Hepatocyte (in vitro differentiated cells): ENCODE measurements around the gene UTS2.

Source experiments
- EZH2 ChIP-seq: fragments of 200-600 bp; sonication (generic); IDR thresholded peaks from 2 replicates; pipeline ENCODE4 v1.6.1; 2016; ENCODE audit warnings: antibody characterized with exemption, mild to moderate bottlenecking, borderline replicate concordance
- EZH2phosphoT487 ChIP-seq: fragments of 200-600 bp; sonication (generic); IDR thresholded peaks from one replicate; pipeline ENCODE4 v1.6.1; 2018; ENCODE audit warnings: antibody characterized with exemption, mild to moderate bottlenecking, low read depth, moderate library complexity; ENCODE audit not compliant: unreplicated experiment, severe bottlenecking
- TF ChIP-seq, protein P1 (sequence below): fragments of 200-600 bp; sonication (generic); IDR thresholded peaks from 2 replicates; pipeline ENCODE4 v1.5.1; 2016; ENCODE audit warnings: antibody characterized with exemption, mild to moderate bottlenecking; ENCODE audit not compliant: poor library complexity

DNA sequence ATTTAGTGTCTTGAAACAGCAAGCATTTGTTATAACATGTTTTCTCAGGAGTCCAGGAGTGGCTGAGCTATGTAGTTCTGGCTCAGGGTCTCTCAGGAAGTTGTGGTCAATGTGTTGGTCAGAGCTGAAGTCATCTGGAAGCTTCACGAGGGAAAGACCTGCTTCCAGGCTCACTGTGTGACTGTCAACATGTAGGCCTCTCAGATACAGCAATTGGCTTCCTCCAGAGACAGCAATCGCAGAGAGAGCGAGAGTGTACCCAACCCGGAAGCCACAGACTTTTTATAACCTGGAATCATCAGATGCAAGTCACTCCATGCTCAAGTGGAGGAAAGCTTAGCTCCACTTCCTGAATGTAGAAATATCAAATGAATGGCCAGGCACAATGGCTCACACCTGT, 46.9 kb upstream of the UTS2 start:
- TF ChIP-seq EZH2 (no peak), EZH2phosphoT487 (no peak)
- TF ChIP-seq, protein P1, sequence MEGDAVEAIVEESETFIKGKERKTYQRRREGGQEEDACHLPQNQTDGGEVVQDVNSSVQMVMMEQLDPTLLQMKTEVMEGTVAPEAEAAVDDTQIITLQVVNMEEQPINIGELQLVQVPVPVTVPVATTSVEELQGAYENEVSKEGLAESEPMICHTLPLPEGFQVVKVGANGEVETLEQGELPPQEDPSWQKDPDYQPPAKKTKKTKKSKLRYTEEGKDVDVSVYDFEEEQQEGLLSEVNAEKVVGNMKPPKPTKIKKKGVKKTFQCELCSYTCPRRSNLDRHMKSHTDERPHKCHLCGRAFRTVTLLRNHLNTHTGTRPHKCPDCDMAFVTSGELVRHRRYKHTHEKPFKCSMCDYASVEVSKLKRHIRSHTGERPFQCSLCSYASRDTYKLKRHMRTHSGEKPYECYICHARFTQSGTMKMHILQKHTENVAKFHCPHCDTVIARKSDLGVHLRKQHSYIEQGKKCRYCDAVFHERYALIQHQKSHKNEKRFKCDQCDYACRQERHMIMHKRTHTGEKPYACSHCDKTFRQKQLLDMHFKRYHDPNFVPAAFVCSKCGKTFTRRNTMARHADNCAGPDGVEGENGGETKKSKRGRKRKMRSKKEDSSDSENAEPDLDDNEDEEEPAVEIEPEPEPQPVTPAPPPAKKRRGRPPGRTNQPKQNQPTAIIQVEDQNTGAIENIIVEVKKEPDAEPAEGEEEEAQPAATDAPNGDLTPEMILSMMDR = no peak
